Anterior cingulate cortex (tissue), 58 donors: ENCODE data around the gene RCL1.
"Not testable (repeated sequence)": the region's sequence is repeated elsewhere in the genome, so short reads cannot be mapped to it uniquely, and the experiment has no call there.

ENCODE experiments used
- DNase-seq, 58 donors: peaks; one replicate each; lab custom pipeline; 2025; lab: John Stamatoyannopoulos, UW

RCL1 gene

DNA sequence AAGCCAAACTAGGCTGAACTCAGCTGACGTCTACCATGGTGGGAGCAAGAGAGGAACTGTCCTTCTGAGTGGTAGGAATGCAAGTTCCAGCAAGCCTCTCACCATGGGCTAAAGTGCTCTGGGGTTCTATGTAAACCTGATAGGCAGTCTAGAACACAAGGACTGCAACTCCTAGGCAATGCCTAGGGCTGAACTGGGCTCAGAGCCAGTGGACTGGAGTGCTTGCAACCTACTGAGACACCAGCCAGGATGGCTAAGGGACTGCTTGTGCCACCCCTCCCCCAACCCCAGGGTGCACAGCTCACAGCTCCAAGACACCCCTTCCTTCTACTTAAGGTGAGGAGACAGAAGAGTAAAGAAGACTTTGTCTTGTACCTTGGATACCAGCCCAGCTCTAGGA, 12.1 kb upstream of the RCL1 start:
- no peak for DNase-seq

DNA sequence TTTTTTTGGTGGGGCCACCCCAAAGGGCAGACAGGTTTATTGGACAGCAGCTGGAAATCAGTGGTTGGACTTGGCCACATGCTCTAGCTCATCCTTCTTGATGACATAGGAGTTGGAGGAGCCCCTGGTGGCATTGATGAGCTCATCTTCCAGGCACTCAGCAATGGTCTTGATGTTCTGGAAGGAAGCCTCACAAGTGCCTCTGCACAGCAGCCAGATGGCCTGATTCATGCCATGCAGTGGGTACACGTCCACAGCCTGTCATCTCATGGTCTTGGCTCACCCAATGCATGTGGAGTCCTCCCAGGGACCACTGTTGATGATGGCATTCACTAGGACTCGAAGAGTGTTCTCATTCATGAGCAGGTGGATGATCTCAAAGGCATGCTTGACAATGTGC, 11.3 kb upstream of the RCL1 start:
- no peak for DNase-seq

DNA sequence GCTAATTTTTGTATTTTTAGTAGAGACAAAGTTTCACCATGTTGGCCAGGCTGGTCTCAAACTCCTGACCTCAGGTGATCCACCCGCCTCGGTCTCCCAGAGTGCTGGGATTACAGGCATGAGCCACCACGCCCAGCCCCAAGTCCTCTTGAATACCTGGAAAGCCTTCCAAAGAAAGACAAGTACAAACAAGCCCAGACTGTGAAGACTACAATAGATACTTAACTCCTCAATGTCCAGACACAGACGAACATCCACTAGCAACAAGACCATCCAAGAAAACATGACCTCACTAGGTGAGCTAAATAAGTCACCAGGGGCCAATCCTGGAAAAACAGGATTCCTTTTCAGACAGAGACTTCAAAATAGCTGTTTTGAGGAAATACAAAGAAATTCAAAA, 9.6 kb upstream of the RCL1 start:
- not testable (repeated sequence) for DNase-seq

DNA sequence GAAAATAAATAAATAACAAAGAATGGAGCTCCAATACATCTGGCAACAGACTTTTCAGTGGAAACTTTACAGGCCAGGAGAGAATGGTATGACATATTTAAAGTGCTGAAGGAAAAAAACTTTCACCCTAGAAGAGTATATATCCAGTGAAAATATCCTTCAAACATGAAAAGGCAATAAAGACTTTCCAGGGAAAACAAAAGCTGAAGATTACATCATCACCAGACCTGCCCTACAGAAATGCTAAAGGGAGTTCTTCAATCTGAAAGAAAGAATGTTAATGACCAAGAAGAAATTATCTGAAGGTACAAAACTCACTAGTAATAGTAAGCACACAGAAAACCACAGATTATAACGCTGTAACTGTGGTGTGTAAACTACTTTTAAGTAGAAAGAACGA, 8.3 kb upstream of the RCL1 start:
- no peak for DNase-seq

DNA sequence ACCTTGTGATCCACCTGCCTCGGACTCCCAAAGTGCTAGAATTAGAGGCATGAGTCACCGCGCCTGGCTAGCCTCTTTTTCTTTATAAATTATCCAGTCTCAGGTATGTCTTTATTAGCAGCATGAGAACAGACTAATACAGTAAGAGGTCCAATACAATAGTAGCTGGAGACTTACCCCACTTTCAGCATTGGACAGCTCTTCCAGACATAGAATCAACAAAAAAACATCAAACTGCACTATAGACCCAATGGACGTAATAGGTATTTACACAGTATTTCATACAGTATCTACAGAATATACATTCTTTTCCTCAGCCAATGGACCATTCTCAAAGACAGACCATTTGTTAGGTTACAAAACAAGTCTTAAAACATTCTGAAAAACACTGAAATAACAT, 6.1 kb upstream of the RCL1 start:
- no peak for DNase-seq

DNA sequence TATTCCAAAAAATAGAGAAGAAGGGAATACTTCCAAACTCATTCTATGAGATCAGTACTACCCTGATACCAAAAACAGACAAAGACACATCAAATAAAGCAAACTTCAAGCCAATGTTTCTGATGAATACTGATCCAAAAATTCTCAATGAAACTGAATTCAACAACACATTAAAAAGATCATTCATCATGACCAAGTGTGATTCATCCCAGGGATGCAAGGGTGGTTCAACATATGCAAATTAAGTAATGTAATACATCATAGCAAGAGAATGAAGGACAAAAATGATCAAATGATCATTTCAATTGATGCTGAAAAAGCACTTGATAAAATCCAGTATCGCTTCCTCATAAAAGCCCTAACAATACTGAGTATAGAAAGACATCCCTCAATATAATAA, 4.9 kb upstream of the RCL1 start:
- DNase-seq, result no peak

DNA sequence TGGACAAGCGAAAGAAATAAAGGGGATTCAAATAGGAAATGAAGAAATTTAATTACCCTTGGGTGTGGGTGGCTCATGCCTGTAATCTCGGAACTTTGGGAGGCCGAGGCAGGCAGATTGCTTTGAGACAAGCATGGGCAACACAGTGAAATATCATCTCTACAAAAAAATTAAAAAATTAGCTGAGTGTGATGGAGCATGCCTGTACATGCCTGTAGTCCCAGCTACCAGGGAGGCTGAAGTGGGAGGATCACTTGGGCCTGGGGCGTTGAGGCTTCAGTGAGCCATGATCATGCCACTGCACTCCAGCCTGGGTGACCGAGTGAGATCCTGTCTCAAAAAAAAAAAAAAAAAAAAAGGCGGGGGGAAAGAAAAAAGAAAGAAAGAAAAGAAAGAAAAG, 4.0 kb upstream of the RCL1 start:
- DNase-seq, result no peak

DNA sequence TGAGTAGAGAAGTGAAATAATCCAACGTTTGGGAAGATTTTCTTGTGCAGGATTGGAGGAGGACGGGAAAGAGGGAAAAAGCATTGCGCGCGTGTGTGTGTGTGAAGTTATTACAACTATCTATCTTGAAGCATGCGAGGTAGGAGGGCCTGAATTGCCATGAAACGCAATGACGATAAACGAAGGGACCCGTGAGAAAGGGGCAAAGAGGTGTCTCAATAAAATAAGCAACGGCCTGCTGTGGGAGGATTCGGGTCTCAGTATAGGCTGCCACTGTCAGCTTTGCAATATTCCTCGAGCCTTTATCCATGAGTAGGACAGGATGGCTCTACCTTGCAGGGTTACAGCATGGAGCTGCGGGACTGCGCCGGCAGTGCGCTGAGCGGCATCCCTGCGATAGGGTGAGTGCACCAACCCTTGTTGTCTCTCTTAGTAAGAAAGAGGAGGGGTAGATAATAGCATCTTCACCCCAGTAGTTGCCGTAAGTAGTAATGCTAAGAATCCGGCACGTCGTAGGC, 631 bp upstream of the RCL1 start:
- peak in 2 of 58 donors; percentile 66 to 77 for DNase-seq

DNA sequence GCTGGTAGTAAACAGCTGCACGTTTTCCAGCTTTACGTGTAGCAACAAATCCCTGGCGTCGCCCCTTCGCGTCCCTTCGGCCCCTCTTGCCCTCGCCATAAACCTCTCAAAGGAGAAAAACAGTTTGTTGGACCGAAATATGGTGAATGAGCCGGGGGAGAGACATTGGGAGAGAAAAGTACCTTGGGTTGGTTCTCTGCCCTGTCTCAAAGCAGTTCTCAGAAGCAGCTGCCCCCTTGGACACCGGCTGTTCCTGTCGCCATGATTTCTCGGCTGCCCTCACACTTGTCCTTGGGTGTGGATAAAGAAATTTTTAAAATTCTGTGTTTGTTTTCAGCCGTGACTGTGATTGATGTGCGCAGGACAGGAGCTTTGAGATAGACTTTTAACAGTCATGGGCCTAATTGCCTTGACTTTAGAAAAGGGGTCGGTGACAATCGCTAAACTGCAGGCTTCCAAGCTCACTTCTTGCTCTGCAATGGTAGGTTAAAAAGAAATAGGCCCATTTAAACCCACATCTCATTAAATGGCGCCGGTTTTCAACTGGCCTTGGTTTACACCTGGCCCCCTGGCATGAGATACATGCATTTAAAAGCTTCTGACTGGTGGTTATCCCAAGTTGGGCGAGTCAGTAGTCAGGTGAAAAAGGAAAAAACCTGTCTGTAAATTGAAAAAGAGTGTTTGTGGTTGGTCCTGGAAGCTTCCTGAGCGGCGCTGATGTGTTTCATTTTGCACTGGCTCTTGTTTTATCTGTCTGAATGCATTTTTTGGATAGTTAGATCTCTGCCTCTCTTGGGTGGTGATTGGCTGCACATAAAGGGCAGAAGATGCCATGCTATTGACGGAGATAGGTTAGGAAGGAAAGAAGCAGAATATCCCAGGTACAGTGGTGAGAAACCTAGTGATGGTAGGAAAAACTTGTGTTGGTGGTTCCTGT, 983 bp downstream of the RCL1 start:
- peak in 4 of 58 donors; percentile 15 to 47 (median 32) for DNase-seq

DNA sequence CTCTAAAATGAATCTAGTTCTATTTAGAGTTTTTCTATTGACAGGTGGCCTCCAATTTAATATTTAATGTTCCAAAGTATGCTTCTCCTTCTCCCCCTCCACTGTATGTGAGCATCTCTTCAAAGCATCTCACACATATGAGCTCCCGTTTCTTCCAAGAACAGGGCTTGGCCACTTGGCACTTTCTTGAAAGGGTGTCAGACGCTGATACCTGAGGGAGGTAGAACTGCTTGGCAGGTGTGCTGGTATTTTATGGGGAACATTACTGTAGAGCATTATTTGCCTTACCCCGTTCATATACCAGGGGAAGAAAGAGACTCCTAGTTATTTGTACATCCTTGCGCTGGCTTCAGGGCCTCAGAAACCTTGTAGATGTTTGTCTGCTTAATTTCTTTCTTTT, 1.9 kb downstream of the RCL1 start:
- no peak for DNase-seq

DNA sequence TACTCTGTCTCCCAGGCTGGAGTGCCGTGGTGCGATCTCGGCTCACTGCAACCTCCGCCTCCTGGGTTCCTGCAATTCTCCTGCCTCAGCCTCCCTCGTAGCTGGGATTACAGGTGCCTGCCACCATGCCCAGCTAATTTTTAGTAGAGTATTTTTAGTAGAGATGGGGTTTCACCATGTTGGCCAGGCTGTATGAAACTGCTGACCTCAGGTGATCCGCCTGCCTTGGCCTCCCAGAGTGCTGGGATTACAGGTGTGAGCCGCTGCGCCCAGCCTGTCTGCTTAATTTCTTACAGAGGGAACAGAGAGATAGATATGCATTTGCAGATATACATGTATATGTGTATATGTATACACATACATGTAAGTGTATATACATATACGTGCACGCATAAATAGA, 2.4 kb downstream of the RCL1 start:
- DNase-seq, result not testable (repeated sequence)

DNA sequence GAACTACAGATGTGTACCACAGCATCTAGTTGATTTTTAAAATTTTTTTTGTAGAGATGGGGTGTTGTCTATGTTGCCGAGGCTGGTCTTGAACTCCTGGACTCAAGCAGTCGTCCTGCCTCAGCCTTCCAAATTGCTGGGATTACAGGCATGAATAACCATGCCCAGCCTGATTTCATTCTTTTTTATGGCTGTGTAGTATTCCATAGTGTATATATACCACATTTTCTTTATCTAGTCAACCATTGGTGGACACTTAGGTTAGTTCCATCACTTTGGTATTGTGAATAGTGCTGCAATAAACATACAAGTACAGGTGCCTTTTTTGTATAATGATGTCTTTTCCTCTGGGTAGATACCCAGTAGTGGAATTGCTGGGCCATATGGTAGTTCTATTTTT, 3.8 kb downstream of the RCL1 start:
- no peak for DNase-seq

DNA sequence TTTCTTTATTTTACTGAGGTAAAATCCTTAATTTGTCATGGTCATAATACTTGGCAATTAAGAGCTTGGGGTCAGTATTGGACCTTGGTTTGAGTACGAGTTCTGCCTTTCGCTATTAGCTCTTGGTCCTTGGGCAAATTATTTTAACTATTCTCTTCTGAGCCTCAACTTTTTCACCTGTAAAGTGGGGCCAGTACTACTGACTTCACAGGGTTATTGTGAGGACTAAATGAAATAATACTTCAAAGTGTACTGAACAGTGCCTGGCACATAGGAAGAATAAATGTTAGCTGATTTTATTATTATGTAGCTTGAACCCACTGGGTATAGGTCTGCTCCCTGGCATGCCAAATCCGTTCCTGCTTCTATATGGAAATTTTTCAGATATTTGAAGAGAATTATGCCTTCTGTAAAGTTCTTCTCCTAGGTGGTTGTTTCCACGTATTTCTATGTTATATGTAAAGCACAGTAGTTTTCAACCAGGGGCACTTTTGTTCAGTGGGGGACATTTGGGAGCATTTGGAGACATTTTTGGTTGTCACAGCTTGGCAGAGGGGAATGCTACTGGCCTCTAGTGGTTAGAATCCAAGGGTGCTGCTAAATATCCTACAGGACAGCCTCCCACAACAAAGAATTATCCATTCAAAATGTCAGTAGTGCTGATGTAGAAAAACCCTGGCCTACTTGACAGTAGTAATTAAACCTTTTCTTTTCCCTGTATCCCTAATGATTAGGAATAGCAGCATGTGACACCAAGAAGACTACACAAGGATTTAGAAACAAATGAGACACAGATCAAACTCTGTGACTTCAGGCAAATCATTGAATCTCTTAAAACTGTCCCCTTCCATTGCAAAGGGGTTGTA, 4.5 kb downstream of the RCL1 start:
- peak in 4 of 58 donors; percentile 4 to 14 (median 11) for DNase-seq

DNA sequence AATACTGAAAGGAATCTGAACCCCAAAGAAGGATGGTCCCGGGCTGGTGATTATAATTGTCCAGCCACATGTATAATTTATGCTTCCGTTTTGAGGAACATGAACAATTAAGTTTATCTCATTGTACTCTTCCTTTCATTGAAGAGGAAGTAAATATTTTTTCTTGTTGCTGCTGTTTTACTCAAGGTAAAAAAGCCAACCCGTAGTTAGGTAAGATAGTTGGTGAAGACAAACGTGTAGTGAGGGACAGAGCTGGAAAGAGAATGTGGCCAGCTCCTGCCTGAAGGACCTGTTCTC, 5.1 kb downstream of the RCL1 start:
- no peak for DNase-seq

DNA sequence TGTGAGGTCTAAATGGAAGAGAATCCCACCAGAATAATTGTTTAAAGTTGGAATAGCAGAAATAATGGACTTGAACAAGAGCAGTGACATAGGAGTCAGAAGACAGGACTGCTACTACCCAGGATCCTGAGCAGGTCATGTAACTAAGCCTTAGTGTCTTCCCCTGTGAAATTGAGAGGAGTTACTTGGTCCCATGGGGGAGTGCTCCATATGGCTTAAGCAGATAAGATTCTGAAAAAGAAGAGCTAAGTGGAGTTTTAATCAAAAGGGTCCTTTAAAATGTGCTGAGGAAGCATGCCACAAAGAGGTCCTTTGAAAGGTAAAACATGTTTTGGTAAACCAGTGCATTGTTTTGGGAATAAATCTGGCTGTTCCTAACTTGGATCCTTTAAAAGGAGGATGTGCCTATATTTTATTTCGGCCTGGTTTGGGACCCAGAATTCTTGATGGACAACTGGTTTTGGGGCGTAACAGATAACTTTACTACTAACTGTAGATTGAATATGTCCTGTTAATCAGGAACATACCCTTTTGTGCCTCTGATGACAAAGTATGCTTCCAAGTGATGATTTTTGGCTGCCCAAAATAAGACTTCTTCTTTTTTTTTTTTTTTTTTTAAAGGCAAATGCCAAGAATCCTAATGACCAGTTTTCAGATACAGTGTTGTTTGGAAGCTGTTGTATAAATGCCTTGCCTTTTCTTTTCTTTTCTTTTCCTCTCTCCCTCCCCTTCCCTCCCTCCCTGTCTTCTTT, 5.7 kb downstream of the RCL1 start:
- DNase-seq, result no peak

DNA sequence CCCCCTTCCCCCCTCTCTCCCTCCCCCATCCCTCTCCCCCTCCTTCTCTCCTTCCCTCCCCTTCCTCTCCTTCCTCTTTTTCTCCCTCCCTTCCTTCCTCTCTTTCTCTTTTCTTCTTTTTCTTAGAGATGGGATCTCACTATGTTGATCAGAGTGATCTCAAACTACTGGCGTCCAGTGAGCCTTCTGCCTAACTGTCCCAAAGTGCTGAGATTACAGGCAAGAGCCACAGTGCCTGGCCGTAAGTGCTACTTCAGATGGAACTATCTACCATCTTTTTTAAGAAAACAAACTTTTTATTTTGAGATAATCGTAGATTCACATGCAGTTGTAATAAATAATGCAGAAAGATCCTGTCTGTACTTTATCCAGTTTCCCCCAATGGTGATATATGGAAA, 6.3 kb downstream of the RCL1 start:
- no peak for DNase-seq

DNA sequence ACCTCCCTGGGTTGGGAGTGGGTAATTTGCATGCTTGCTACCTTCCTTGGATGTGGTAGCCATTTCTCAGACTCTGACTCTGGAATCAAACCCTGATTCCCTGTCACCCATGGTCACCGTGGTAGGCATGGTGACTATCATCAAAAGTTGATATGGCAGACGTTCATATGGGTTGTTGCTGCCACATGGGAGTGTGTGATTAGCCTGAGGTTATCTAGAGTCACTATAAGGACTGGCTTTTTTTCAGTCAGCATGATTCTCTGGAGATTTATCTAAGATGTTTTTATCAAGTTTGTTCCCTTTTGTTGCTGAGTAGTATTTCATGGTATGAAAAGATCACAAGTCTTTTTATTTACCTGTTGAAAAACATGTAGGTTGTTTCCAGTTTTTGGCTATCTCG, 7.0 kb downstream of the RCL1 start:
- DNase-seq, result no peak

DNA sequence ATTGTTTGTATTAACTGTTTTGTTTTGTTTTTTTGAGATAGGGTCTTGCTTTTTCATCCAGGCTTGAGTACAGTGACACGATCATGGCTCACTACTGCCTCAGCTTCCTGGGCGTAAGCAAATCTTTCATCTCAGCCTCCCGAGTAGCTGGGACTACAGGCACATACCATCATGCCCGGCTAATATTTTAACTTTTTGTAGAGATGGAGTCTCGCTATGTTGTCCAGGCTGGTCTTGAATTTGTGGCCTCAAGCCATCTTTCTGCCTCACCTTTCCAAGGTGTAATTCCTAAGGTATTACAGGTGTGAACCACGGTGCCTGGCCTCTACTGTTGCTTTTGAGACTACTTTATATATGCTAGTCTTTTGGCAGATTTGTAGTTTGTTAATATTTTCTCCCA, 8.4 kb downstream of the RCL1 start:
- no peak for DNase-seq

DNA sequence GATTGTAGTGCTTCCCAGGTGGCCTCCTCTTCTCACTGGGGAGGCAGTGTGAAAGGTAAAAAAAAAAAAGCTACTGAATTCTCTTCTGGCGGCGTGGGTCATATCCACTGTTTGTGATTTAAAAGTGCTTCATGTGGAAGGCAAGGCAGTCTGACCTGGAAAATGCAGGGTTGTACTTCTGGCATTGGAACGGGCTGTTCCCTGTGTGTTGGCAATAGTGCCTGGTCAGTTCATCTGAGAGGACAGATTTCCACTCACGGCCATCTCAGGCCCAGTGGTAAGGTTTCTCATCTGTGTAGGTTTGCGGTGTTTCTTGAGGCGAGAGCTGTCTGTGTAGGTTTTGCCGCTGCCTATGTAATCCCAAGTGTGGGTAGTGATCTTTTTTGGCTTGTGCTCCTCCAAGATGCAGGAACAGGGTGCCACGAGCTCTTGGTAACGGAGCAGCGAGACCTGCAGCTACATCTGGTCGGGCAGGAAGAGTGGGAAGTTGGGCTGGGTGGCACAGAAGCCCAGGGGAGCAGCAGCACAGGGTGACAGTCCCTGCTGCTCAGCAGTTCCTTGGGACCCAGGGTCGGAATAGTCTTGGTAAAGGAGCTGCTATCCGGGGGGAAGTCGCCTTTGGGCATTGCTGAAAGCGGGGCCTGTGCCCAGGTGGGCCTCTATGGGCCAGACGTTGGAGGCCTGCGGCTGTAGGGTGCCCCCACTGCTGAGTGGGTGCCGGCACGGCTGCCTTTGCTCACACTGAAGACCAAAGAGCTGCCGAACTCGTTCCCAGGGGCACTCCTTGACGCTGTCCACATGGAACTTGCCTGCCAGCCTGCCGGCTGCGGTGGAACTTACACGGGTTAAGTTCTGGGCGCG, 11.2 kb downstream of the RCL1 start:
- peak in 4 of 58 donors; percentile 1 to 7 (median 4) for DNase-seq

DNA sequence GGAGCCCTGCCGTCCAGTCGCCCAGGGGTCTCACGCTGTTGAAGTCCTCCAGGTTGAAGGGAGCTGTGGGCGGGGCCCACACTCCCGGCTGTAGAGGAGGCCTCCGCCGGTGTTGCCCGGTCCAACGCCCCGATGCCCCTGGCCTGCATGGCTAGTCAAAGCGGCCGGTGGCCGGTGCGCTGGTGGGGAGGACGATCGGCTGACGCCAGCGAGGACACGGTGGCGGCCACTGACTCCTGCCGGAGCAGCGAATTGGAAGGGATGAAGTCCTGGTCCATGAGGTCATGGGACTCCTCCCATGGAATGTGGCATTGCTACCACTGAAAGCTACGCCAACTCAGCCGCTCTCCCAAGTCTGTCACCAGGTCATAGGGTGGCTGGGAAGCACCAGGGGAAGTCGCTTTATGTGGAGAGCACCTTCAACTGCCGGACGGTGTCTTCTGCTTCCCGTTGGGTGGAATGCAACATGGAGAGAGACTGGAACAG, 11.8 kb downstream of the RCL1 start:
- DNase-seq, result no peak
